ENCODE results near the gene ESPL1. TPM values are rescaled to one million over a fixed set of nuclear protein-coding genes. Genes with fewer than 3 reads are reported as not detected.

Gene ESPL1
- total and polyA plus RNA-seq, 2 donors from 2014 or later = 1.5 to 2.9 TPM

DNA sequence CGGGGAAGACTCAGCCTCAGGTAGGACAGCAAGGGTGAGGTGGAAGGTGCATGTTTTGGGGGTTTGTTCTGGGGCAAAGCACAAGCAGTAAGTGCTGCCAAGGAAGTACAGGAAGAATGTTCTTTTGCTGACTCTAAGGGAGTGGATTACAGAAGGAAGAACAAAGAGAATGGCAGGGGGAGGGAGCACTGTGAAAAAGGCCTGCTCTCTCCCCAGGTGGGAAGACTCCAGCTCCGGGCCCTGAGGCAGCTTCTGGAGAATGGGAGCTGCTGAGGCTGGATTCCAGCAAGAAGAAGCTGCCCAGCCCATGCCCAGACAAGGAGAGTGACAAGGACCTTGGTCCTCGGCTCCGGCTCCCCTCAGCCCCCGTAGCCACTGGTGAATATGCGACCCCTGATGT lies 20.2 kb downstream of the ESPL1 start:
- no peak overlapping the region for H3K27ac ChIP-seq (ENCODE audit: low read depth in 2 of 2, low read length in 2 of 2)

DNA sequence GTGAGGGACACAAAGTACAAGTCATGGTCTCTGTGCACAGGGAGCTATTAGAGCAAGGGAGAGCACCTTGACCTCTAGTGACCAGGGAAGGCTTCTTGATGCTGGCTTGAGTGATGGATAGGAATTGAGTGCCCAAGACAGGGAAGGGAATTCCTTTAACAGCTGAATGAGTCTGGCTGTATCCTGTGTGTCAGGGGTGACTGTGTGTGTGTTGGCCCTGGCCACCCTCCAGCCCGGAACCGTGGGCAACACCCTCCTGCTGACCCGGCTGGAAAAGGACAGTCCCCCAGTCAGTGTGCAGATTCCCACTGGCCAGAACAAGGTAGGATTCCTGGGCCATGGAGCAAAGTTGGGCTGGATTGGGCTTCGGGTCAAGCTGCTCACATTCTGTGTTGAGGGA lies 21.8 kb downstream of the ESPL1 start:
- intact Hi-C loops (cut with DNase I) = loop anchor here (10.0 kb wide), 1 partner anchor 75 kb away; no protein-coding TSS in a partner anchor
- H3K9ac ChIP-seq (ENCODE audit: low read length in 3 of 3) = no peak overlapping the region
- no peak overlapping the region for H3K4me3 ChIP-seq (ENCODE audit: low read length in 3 of 3)
- no peaks in the 10 kb centered on the region for H3K36me3 ChIP-seq (ENCODE audit: control insufficient read depth in 2 of 3, insufficient read depth in 3 of 3, low read length in 3 of 3)
- no peak overlapping the region for H3K27ac ChIP-seq (ENCODE audit: low read depth in 2 of 2, low read length in 2 of 2)
- no peaks in the 10 kb centered on the region for H3K27me3 ChIP-seq (ENCODE audit: control insufficient read depth, insufficient read depth, low read length)
- TF ChIP-seq, protein P1, sequence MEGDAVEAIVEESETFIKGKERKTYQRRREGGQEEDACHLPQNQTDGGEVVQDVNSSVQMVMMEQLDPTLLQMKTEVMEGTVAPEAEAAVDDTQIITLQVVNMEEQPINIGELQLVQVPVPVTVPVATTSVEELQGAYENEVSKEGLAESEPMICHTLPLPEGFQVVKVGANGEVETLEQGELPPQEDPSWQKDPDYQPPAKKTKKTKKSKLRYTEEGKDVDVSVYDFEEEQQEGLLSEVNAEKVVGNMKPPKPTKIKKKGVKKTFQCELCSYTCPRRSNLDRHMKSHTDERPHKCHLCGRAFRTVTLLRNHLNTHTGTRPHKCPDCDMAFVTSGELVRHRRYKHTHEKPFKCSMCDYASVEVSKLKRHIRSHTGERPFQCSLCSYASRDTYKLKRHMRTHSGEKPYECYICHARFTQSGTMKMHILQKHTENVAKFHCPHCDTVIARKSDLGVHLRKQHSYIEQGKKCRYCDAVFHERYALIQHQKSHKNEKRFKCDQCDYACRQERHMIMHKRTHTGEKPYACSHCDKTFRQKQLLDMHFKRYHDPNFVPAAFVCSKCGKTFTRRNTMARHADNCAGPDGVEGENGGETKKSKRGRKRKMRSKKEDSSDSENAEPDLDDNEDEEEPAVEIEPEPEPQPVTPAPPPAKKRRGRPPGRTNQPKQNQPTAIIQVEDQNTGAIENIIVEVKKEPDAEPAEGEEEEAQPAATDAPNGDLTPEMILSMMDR (IDR thresholded peaks at IDR 0.05; ENCODE audit: borderline replicate concordance, extremely low read depth, insufficient read depth) = no peak
- H3K9me3 ChIP-seq (ENCODE audit: control insufficient read depth in 2 of 3, insufficient read depth in 1 of 3, low read length in 3 of 3) = no peaks in the 10 kb centered on the region
- no peak for FAIRE-seq
- no peak for DNase-seq
- peaks cover 0 to 3% (median 3%) of the 10 kb centered on the region in 3 donors for H3K4me1 ChIP-seq (ENCODE audit: control insufficient read depth in 2 of 3, insufficient read depth in 2 of 3, low read depth in 1 of 3, low read length in 3 of 3)

More for the DNA sequence above, 20.2 kb downstream of the ESPL1 start:
- no peak overlapping the region for H3K9ac ChIP-seq (ENCODE audit: low read length in 3 of 3)
- H3K4me1 ChIP-seq (ENCODE audit: control insufficient read depth in 2 of 3, insufficient read depth in 2 of 3, low read depth in 1 of 3, low read length in 3 of 3) = no peaks in the 10 kb centered on the region
- peak in 1 of 5 donors; percentile 52 for DNase-seq
- no peaks in the 10 kb centered on the region for H3K36me3 ChIP-seq (ENCODE audit: control insufficient read depth in 2 of 3, insufficient read depth in 3 of 3, low read length in 3 of 3)
- H3K4me3 ChIP-seq (ENCODE audit: low read length in 3 of 3) = no peak overlapping the region
- intact Hi-C loops (cut with DNase I) = loop anchor here (10.0 kb wide), 1 partner anchor 74 kb away; no protein-coding TSS in a partner anchor
- no peak for FAIRE-seq
- H3K9me3 ChIP-seq (ENCODE audit: control insufficient read depth in 2 of 3, insufficient read depth in 1 of 3, low read length in 3 of 3) = no peaks in the 10 kb centered on the region
- H3K27me3 ChIP-seq (ENCODE audit: control insufficient read depth, insufficient read depth, low read length) = no peaks in the 10 kb centered on the region
- TF ChIP-seq, protein P1 (IDR thresholded peaks at IDR 0.05; ENCODE audit: borderline replicate concordance, extremely low read depth, insufficient read depth) = no peak

DNA sequence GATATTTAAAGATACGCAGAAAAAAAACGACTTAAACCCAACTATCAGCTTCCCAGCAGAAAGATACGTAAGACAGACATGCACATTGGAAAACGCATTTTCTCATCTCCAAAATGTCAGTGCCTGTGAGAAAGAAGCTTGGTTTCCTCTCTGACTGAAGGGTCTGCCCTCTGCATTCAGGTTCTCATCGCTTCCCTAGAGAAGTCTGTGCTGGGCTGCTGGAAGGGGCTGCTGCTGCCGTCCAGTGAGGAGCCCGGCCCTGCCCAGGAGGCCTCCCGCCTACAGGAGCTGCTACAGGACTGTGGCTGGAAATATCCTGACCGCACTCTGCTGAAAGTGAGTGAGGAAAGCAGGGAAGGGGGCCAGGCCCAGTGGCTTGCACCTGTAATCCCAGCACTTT lies 22.6 kb downstream of the ESPL1 start:
- no peak overlapping the region for H3K27ac ChIP-seq (ENCODE audit: low read depth in 2 of 2, low read length in 2 of 2)

More for the DNA sequence above, 22.6 kb downstream of the ESPL1 start:
- TF ChIP-seq, protein P1 (IDR thresholded peaks at IDR 0.05; ENCODE audit: borderline replicate concordance, extremely low read depth, insufficient read depth) = no peak
- intact Hi-C loops (cut with DNase I) = no loop called here
- H3K4me1 ChIP-seq (ENCODE audit: control insufficient read depth in 2 of 3, insufficient read depth in 2 of 3, low read depth in 1 of 3, low read length in 3 of 3) = peaks cover 0 to 5% (median 4%) of the 10 kb centered on the region in 3 donors
- no peak overlapping the region for H3K4me3 ChIP-seq (ENCODE audit: low read length in 3 of 3)
- no peaks in the 10 kb centered on the region for H3K27me3 ChIP-seq (ENCODE audit: control insufficient read depth, insufficient read depth, low read length)
- no peak for DNase-seq
- H3K9me3 ChIP-seq (ENCODE audit: control insufficient read depth in 2 of 3, insufficient read depth in 1 of 3, low read length in 3 of 3) = no peaks in the 10 kb centered on the region
- no peaks in the 10 kb centered on the region for H3K36me3 ChIP-seq (ENCODE audit: control insufficient read depth in 2 of 3, insufficient read depth in 3 of 3, low read length in 3 of 3)
- H3K9ac ChIP-seq (ENCODE audit: low read length in 3 of 3) = no peak overlapping the region
- FAIRE-seq = no peak

Measured in kidney (tissue), 14 donors.